ENCODE measurements around the gene PARD3B. TPM values are rescaled to one million over a fixed set of nuclear protein-coding genes. Genes with fewer than 3 reads are reported as not detected.

PARD3B gene
- total RNA-seq, 1 experiment from 2014 or later = 2.0 TPM

DNA sequence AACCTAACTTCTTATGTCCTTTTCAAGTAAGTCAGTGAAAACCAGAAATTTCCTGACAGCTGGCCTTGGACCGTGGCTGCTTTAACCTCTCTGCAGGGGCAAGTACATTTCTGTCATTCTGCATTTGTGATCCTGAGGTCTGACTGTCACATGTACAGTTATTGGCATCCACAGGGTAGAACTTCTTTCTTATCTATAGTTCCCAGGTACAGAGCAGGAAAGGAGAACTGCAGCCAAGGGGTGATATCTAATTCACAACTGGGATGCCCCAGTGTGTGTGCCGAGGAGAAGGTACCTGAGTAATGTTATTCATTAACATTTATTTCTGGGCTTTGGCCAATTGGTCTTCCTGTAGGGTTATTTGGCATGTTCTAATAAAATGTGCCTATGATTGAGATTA, 468.9 kb downstream of the PARD3B start:
- TF ChIP-seq RAD21 (IDR thresholded peaks at IDR 0.05; ENCODE audit: low read depth) = no peak
- TF ChIP-seq, protein P1, sequence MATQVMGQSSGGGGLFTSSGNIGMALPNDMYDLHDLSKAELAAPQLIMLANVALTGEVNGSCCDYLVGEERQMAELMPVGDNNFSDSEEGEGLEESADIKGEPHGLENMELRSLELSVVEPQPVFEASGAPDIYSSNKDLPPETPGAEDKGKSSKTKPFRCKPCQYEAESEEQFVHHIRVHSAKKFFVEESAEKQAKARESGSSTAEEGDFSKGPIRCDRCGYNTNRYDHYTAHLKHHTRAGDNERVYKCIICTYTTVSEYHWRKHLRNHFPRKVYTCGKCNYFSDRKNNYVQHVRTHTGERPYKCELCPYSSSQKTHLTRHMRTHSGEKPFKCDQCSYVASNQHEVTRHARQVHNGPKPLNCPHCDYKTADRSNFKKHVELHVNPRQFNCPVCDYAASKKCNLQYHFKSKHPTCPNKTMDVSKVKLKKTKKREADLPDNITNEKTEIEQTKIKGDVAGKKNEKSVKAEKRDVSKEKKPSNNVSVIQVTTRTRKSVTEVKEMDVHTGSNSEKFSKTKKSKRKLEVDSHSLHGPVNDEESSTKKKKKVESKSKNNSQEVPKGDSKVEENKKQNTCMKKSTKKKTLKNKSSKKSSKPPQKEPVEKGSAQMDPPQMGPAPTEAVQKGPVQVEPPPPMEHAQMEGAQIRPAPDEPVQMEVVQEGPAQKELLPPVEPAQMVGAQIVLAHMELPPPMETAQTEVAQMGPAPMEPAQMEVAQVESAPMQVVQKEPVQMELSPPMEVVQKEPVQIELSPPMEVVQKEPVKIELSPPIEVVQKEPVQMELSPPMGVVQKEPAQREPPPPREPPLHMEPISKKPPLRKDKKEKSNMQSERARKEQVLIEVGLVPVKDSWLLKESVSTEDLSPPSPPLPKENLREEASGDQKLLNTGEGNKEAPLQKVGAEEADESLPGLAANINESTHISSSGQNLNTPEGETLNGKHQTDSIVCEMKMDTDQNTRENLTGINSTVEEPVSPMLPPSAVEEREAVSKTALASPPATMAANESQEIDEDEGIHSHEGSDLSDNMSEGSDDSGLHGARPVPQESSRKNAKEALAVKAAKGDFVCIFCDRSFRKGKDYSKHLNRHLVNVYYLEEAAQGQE (IDR thresholded peaks at IDR 0.05; ENCODE audit: low read depth) = no peak
- TF ChIP-seq ZFX (IDR thresholded peaks at IDR 0.05) = no peak
- TF ChIP-seq, protein P2, sequence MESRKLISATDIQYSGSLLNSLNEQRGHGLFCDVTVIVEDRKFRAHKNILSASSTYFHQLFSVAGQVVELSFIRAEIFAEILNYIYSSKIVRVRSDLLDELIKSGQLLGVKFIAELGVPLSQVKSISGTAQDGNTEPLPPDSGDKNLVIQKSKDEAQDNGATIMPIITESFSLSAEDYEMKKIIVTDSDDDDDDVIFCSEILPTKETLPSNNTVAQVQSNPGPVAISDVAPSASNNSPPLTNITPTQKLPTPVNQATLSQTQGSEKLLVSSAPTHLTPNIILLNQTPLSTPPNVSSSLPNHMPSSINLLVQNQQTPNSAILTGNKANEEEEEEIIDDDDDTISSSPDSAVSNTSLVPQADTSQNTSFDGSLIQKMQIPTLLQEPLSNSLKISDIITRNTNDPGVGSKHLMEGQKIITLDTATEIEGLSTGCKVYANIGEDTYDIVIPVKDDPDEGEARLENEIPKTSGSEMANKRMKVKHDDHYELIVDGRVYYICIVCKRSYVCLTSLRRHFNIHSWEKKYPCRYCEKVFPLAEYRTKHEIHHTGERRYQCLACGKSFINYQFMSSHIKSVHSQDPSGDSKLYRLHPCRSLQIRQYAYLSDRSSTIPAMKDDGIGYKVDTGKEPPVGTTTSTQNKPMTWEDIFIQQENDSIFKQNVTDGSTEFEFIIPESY (IDR thresholded peaks at IDR 0.05; ENCODE audit: extremely low read depth, insufficient replicate concordance, low read length) = no peak
- TF ChIP-seq JUND (IDR thresholded peaks at IDR 0.05) = no peak
- no peak for TF ChIP-seq ELF1 (IDR thresholded peaks at IDR 0.05; ENCODE audit: borderline replicate concordance, low read depth)
- TF ChIP-seq SP1 (IDR thresholded peaks at IDR 0.05; ENCODE audit: low read depth) = no peak
- TF ChIP-seq, protein P3, sequence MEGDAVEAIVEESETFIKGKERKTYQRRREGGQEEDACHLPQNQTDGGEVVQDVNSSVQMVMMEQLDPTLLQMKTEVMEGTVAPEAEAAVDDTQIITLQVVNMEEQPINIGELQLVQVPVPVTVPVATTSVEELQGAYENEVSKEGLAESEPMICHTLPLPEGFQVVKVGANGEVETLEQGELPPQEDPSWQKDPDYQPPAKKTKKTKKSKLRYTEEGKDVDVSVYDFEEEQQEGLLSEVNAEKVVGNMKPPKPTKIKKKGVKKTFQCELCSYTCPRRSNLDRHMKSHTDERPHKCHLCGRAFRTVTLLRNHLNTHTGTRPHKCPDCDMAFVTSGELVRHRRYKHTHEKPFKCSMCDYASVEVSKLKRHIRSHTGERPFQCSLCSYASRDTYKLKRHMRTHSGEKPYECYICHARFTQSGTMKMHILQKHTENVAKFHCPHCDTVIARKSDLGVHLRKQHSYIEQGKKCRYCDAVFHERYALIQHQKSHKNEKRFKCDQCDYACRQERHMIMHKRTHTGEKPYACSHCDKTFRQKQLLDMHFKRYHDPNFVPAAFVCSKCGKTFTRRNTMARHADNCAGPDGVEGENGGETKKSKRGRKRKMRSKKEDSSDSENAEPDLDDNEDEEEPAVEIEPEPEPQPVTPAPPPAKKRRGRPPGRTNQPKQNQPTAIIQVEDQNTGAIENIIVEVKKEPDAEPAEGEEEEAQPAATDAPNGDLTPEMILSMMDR (IDR thresholded peaks at IDR 0.05 in 2 of 3, conservative IDR thresholded peaks at IDR 0.05 in 1 of 3; ENCODE audit: borderline replicate concordance in 1 of 3, insufficient read depth in 1 of 3, low read depth in 2 of 3, low read length in 2 of 3) = no peak
- TF ChIP-seq, protein P4, sequence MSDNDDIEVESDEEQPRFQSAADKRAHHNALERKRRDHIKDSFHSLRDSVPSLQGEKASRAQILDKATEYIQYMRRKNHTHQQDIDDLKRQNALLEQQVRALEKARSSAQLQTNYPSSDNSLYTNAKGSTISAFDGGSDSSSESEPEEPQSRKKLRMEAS (IDR thresholded peaks at IDR 0.05) = no peak
- no peak for TF ChIP-seq CBX3 (IDR thresholded peaks at IDR 0.05; ENCODE audit: low read depth)
- no peak for TF ChIP-seq POLR2A (IDR thresholded peaks at IDR 0.05; ENCODE audit: borderline replicate concordance, extremely low read depth, insufficient read depth, insufficient read length)
- no peak for TF ChIP-seq SRF (IDR thresholded peaks at IDR 0.05; ENCODE audit: low read depth)
- TF ChIP-seq POLR2AphosphoS5 (IDR thresholded peaks at IDR 0.05; ENCODE audit: low read depth, low read length) = no peak
- TF ChIP-seq ZNF274 (IDR thresholded peaks at IDR 0.05; ENCODE audit: low read depth, low read length) = no peak
- no peak for TF ChIP-seq EZH2 (IDR thresholded peaks at IDR 0.05)
- no peak for TF ChIP-seq YY1 (IDR thresholded peaks at IDR 0.05; ENCODE audit: extremely low read depth, insufficient replicate concordance, low read depth, low read length)
- Histone ChIP-seq H4K20me1 (ENCODE audit: insufficient read depth) (no peaks in the 10 kb centered on the region), H3K4me2 (ENCODE audit: low read length) (no peak overlapping the region), H3K9me3 (ENCODE audit: control insufficient read depth in 1 of 2, insufficient read depth in 1 of 2, low read depth in 1 of 2, low read length in 2 of 2) (no peaks in the 10 kb centered on the region), H3K27me3 (ENCODE audit: insufficient read depth, low read length) (no peaks in the 10 kb centered on the region), H3K79me2 (ENCODE audit: insufficient read depth, low read length) (no peaks in the 10 kb centered on the region), H3K36me3 (ENCODE audit: control insufficient read depth in 1 of 2, insufficient read depth in 2 of 2, low read length in 2 of 2) (no peaks in the 10 kb centered on the region), H3K27ac (ENCODE audit: low read depth, low read length) (no peak overlapping the region), H3K4me3 (replicated peaks in 1 of 2; ENCODE audit: low read depth in 1 of 2, low read length in 2 of 2) (no peak overlapping the region), H3K9ac (ENCODE audit: low read length) (no peak overlapping the region), H2AFZ (ENCODE audit: low read depth, low read length, poor library complexity, severe bottlenecking) (no peak overlapping the region), H3K4me1 (ENCODE audit: control insufficient read depth in 1 of 2, insufficient read depth in 2 of 2, low read length in 2 of 2) (no peaks in the 10 kb centered on the region), H3K9me2 (ENCODE audit: insufficient read depth) (no peaks in the 10 kb centered on the region)
- ATAC-seq (no peak), DNase-seq (ENCODE audit: low read depth, low spot score) (no peak)
- ChIA-PET POLR2A (no interaction called here), CTCF (no interaction called here), RAD21 (ENCODE audit: low non-redundant PET in 1 of 2, low total read pairs in 2 of 2, uncharacterized antibody in 2 of 2, unreplicated experiment in 2 of 2) (no interaction called here)
- intact Hi-C loops (cut with micrococcal nuclease) = no loop called here
- no TSS peak for BruUV-seq (replicated peaks)
